ENCODE data around the gene SPRR3.
"Not testable (repeated sequence)": the region's sequence is repeated elsewhere in the genome, so short reads cannot be mapped to it uniquely, and the experiment has no call there.

The SPRR3 gene

DNA sequence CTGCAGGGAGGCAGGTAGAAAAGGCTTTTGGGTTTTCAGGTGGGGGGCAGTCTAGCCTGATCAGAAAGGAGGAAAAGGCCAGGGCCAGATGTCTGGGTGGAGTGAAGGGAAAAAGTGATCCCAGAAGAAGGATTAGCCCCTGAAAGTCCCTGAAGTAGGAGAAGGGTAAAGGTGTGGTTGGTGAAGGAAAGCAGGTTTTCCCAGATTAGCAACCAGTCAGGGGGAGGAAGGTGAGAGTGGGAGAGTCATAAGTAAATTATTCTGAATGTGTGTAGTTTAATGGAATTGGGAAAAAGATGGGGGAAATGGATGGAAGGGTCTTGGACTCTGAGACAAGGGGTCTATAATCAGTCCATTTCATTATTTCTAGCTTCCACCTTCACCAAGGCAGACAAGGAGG is 18.3 kb upstream of the SPRR3 start:
- no peak for DNase-seq (ENCODE audit: low read depth in 2 of 2)

DNA sequence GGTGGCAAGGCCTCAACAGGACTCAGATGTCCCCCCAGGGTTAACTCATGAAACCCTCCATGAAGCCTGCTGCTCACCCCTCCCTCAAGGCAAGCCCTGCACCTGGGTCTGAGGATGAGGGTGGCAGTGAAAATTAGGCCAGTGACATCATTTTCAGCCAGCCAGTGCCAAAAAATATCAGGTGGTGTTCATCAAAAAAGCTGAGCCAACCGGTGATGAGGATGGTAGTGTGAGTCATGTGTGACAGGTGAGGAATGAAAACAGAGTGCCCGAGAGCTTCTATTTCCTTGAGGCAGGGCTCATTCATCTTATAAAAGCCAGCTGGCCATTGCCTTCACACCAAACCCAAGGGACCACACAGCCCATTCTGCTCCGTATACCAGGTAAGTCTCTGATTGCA is 17.8 kb upstream of the SPRR3 start, which contains the start of gene SPRR1A:
TSS of gene SPRR1A (plus strand) at position 339 of the 400 bp plus-strand sequence. CDS start 1,150 bp downstream, outside the sequence.
- no peak for DNase-seq (ENCODE audit: low read depth in 2 of 2)

DNA sequence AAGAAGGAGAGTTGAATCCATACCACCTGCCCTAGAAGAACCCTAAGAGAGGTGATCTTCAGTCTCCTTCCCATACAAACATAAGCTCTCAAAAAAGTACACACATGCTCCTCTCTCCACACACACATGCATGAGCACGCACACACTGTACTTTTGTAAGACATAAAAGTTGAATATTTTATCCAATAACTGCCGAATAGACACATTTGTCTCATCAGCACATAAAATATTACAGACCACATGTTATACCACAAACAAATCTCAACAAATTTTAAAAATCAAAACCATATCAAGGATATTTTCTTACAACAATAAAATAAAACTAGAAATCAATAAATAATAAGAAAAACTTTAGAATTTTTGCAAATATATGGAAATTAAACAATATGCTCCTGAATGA is 15.0 kb upstream of the SPRR3 start:
- no peak for DNase-seq (ENCODE audit: low read depth in 2 of 2)

DNA sequence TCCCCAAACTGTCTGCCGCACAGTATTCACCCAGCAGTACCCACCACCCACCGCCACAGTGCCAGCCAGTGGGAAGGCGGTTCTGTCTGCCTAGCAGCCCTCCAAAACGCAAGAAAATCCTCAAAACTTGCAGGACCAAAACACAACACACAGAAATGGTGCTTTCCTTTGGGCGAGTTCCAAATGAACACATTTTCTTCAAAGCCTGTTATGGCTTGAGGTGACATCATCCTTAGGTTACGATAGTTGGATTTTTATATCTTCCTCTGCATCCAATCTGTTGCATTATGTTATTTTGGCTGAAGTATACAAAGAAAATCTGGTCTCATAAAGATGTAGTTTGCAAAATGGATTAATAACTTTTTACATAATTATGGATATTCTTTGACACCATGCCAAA is 8.4 kb upstream of the SPRR3 start:
- no peak for DNase-seq (ENCODE audit: low read depth in 2 of 2)

DNA sequence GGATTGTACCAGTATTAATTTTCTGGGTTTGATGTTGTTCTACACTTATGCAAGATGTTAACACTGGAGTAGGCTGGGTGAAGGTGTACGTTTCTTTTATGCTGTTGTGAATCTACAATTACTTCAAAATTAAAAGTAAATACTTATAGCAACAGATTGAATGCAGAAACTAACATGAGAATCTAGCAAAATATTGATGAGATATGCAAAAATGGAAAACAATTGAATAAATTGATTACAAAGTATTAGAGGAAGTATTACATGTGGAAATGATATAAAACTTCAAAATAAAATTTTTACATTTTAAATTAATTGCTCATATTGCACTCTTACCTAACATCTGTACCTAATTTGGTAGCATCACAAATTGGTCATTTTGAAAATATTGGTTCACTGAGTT is 5.7 kb upstream of the SPRR3 start:
- DNase-seq (ENCODE audit: low read depth in 2 of 2), result no peak

DNA sequence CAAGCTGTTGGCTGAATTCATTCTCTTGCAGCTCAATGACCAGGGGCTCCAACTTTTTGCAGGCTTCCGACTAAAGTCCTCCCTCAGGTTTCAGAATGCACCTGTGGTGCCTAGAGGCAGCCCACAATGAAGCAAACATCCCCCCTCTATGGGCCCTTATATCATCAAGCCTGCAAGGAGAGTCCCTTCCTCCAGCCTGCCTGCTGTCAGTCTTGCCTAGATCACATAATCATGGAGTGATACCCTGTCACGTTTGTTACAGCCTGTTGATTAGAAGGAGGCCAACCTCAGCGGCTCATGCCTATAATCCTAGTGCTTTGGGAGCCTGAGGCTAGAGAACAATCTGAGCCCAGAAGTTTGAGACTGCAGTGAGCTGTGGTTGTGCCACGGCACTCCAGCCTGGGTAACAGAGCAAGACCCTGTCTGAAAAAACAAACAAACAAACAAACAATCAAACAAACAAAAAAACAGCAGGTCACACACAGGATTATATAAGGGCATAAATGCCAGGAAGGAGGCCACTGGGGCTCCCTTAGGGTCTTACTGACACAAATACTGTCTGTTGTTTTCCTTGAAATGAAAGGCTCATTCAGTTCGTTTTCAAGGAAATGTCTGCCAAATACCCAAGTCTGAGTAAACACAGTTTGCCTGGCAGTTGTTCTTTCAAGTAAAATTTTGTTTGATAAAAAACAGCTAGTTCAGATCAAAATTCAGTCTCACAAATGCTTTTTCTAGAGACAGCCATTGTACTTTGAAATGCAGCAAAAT is 4.7 kb upstream of the SPRR3 start:
- no peak for DNase-seq (ENCODE audit: low read depth in 2 of 2)

DNA sequence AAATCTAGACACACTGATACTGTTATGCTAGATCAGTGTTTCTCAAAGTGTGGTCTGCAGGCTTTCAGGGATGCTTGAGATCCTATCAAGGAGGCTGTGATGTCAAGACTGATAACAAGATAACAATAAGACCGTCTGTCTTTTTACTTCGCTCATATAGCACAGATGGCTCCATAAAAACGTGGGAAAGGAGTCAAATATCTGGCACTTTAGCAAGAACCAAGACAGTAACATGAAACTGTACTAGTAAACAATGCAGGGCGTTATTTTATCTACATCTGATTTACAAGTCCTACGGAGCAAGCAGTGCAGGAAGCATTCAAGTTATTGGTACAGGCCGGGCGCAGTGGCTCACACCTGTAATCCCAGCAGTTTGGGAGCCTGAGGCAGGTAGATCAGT is 3.6 kb upstream of the SPRR3 start:
- DNase-seq (ENCODE audit: low read depth in 2 of 2), result no peak

DNA sequence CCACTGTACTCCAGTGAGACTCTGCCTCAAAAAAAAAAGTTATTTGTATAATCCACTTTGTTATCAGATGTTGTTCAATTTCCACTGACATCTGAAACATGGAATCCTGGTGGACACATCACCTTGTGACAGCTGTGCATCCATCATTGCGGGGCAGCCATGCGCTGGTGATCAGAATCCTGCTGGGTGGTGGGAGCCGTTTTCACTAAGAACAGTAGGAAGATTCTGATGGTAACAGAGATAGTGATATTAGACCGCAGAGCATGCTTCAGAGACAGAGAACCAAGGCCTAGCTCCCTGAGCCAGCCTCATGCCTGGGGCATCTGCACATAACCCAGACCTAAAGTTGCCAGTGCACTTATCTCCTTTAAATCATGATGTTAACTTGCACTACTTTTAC is 3.1 kb upstream of the SPRR3 start:
- DNase-seq (ENCODE audit: low read depth in 2 of 2), result no peak

DNA sequence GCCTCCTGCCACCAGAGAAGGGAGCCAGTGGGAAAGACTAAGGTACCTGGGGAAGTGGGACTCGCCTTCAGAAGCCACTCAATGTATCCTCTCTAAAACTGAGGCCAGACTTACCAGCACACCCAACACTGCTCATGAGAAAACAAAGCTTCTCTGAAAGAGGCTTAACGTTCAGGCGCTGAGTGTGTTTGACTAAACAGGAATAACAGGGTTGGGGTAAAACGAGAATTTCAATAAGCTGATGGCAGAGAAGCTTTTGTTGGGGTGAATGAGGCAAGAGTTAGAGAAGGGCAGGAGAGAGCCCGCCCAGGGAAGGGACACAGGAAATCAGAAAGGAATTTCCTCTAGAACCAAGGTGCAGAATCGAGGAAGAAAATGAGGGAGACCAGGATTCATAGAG is 1.7 kb upstream of the SPRR3 start:
- DNase-seq (ENCODE audit: low read depth in 2 of 2), result no peak

DNA sequence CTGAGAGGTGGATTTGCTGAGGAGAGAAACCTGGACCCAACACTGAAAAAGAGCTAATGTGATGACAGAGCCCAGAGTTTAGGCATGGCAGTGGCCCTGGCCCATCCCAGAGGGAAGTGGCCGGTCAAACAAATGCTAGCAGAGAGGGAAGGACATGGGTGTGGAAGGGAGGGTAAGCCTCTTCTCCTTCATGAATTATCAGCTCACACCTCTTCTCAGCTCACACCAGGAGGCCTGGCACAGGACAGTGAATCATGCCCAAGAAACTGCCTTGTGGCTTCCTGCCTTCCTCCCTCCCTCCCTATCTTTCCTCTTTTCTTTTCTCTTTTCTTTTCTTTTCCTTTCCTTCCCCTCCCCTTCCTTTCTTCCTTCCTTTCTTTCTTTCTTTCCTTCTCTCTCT is 1.3 kb upstream of the SPRR3 start:
- DNase-seq (ENCODE audit: low read depth in 2 of 2), result no peak

DNA sequence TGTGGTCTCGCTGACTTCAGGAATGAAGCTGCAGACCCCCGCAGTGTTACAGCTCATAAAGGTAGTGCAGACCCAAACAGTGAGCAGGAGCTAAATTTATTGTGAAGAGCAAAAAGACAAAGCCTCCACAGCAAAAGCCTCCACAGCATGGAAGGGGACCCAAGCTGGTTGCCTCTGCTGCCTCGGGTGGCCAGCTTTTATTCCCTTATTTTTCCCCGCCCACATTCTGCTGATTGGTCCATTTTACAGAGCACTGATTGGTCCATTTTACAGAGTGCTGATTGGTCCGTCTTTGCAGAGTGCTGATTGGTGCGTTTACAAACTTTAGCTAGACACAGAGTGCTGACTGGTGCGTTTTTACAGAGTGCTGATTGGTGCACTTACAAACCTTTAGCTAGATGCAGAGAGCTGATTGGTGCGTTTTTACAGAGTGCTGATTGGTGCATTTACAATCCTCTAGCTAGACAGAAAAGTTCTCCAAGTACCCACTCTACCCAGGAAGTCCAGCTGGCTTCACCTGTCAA is 9.7 kb downstream of the SPRR3 start:
- not testable (repeated sequence) for DNase-seq (ENCODE audit: low read depth in 2 of 2)

DNA sequence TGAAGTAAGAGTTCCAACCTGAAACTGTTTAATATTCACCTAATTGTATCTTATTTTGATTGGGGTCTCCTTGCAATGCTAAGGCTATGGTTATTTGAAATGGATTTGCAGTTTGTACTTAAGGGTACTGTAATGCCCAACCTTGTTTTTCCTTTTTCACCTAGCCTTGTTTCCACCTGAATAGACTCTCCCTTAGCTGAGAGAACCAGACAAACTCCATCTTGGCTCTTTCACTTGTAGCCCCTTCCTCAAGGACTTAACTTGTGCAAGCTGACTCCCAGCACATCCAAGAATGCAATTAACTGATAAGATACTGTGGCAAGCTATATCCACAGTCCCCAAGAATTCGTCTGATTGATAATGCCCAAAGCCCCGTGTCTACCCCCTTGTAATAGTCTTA is 20.3 kb downstream of the SPRR3 start:
- DNase-seq (ENCODE audit: low read depth in 2 of 2), result not testable (repeated sequence)

DNA sequence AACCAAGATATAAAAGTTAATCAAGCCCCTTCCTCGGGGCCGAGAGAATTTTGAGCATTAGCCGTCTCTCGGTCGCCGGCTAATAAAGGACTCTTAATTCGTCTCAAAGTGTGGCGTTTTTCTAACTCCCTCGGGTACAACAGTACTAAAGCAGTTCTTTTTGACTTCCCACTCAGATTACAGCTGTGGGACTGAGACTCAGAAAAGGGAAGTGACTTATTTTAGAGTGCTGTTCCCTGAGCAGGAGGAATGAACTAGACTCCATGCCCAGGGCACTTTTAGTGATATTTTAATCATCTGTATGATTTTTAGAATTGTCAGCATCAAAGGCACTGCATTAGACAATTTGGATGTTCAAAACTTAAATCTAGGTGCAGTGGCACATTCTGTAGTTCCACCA is 20.8 kb downstream of the SPRR3 start:
- DNase-seq (ENCODE audit: low read depth in 2 of 2), result not testable (repeated sequence)

DNA sequence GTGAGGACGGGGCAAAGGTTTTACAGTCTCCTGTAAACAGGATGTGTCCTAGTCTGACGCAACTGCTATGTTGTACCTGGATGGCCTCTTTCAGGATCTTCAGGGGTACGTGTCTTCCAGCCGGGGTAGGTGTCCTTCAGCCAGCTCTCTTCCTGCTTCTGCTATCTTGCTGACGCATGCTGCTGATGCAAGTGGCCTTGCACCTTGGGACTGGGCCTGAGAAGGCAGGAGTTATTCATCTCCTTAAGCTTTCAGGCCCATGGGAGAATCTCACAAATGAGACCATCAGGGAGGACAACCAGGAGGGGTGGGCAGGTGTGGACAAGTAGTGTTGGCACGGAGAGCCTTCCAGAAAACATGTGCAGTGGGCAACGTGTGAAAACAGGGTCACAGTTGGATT is 21.6 kb downstream of the SPRR3 start:
- DNase-seq (ENCODE audit: low read depth in 2 of 2), result no peak

DNA sequence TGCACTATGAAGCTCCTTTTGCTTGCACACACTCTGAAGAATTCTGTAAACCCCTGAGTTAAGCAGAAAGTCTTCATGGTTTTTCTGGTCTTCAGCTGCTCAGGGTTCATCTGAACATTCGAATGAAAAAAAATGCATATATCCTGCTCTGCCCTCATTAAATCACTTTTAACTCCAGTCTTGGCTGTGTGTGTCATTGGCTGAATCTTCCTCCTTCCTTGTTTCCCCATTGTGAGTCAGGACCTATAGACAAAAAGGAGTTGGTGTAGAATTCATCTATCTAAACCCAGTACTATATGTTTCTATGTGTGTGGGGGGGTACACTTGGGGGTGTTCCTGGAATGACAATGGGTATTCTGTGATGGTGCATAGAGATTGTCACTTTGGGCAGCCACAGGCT is 22.9 kb downstream of the SPRR3 start:
- no peak for DNase-seq (ENCODE audit: low read depth in 2 of 2)

DNA sequence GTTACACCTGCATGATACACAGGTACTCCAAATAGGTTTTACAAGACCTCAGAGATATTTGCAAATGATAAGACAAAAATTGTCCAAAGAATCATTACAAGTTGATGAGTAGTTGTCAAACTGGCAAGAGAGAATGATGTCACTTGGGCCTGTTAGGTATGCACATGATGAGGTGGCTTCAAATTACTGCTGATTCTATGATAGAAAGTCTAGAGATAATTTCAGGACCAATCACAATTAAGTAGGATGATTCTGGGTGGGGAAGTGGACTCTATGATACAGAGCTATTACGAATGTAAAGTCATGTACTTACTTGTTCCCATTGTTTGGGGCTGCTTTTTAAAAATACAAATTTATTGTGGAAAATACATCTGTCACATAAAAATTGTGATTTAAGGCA is 24.2 kb downstream of the SPRR3 start:
- no peak for DNase-seq (ENCODE audit: low read depth in 2 of 2)

DNA sequence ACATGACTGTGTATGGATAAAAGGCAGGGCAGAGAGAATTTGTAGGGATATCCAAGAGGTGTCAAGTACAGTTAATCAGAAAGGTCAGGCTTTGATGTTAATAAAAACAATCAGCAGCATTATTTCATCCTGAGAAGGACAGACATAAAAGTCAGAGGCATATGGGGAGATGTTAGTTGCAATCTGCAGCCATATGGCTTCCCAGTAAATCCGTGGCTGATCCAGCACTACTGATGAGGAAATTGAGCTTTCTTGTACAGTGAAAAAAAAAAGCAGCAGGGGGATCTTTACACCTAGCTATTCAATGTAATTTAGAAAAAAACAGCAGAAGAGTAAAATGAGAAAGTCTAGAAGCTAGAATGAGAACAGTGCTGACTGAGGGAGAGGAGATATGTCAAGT is 27.2 kb downstream of the SPRR3 start:
- DNase-seq (ENCODE audit: low read depth in 2 of 2), result no peak

DNA sequence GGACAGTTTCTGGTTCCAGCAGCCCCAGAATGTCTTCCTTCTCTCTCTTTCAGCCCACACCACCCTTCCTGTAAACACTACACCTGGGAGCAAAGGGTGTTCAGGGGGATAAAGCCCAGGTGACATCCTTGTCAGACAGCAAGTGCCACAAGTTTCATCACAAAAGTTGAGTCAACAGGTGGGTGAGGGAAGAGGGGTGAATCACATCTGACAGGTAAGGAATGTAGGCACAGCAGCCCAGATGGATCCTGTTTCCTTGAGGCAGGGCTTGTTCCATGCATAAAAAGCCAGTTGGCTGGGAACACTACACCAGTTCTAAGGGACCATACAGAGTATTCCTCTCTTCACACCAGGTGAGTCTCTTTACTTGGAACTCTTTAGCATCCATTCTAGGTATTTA is 29.3 kb downstream of the SPRR3 start, which contains the start of gene SPRR1B:
TSS of gene SPRR1B (plus strand) at position 309 of the 400 bp plus-strand sequence. CDS start 1,143 bp downstream, outside the sequence.
- DNase-seq (ENCODE audit: low read depth in 2 of 2), result no peak

DNA sequence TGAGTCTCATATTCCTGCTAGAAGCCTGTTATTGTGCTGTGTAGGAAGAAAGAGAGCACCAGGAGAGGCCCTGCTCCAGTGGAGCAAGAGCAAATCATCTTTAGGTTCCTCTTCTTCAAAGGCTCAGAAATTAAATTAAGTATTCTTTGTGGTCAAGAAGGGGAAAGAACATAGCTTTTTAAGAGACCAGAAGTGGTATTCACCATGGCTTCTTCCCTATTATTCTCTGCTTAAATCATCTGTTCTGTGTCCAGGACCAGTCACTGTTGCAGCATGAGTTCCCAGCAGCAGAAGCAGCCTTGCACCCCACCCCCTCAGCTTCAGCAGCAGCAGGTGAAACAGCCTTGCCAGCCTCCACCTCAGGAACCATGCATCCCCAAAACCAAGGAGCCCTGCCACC is 30.5 kb downstream of the SPRR3 start:
- DNase-seq (ENCODE audit: low read depth in 2 of 2), result no peak

DNA sequence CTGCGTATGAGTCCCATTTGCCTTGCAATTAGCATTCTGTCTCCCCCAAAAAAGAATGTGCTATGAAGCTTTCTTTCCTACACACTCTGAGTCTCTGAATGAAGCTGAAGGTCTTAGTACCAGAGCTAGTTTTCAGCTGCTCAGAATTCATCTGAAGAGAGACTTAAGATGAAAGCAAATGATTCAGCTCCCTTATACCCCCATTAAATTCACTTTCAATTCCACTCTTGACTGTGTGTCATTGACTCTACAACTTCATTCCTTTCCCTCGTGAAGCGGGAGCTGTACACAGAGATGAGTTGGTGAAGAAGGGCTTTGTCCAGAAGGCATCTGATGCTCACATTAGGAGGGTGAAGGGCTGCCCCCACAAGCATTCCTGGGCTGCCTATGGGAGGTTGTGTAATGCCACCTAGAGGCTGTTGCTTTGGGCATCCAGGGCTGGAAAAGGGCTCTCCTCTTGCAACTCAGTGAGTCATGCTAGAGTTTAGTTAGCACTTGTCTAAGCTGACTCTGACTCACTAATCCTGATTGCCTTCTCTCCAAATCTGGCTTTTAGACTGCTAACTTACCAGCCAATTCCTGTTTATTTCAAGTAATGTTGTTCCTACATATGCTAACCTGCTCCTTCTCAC is 31.2 kb downstream of the SPRR3 start:
- no peak for DNase-seq (ENCODE audit: low read depth in 2 of 2)

DNA sequence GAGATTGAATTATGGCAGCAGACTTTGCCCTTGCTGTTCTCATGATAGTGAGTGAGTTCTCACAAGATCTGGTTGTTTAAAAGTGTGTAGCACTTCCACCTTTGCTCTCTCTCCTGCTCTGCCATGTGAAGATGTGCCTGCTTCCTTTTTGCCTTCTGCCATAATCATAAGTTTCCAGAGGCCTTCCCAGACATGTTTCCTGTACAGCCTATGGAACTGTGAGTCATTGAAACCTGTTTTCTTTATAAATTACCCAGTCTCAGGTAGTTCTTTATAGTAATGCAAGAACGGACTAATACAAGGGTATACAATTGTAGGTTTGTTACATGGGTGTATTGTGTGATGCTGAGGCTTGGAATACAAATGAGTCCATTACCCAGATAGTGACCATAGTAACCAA is 33.7 kb downstream of the SPRR3 start:
- no peak for DNase-seq (ENCODE audit: low read depth in 2 of 2)

DNA sequence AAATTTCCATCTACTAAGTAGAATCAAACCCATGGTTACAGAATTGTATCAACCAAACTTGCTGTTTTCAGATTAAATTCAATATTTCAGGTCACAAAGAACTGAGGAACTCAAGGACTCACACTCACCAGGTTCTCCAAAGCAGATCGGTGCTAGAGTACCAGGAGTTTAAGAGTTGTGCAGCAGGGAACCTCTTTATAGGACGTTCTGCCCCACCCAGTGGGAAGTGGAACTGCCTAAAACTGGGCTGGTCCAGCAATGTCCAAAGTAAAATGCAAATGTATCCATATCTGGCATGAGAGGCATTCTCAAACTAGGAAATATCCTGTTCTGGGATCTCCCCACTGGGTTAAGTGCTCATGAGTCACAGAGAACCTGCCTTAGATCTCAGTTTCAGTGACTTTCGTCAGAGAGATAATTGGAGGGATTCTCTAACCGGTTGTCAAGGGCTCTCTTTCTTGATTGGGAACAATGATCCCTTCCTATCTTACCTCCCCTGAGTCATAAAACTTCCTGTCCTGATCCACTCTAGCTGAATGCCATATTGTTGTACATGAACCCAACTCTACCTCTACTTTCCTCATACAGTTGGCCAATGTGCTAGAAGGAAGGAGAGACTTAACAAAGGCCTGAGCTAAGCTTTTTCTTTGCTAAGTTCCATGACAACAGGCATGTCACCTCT is 39.5 kb downstream of the SPRR3 start, which contains the start of gene SPRR2D:
TSS of gene SPRR2D (minus strand) at position 171 of the 682 bp plus-strand sequence. CDS start 774 bp downstream, outside the sequence.
- no peak for DNase-seq (ENCODE audit: low read depth in 2 of 2)
